Measurements from ENCODE around the gene DOCK11. TPM values are rescaled to one million over a fixed set of nuclear protein-coding genes. Genes with fewer than 3 reads are reported as not detected.

Gene DOCK11
- total RNA-seq, 6 experiments from 2014 or later = 1.1 to 4.4 (median 3.2) TPM

- Histone ChIP-seq H3K27me3 (no peaks in the 10 kb centered on the region), H3K4me3 (no peak overlapping the region), H3K4me1 (no peaks in the 10 kb centered on the region), H3K27ac (no peak overlapping the region), H3K9me3 (no peaks in the 10 kb centered on the region), H3K36me3 (no peaks in the 10 kb centered on the region)
- 83% methylated on average over 1 of the region's 2 CpGs for WGBS (ENCODE audit: insufficient coverage, low coverage, low lambda C conversion rate, missing lambda C conversion rate)
- TF ChIP-seq CTCF (IDR thresholded peaks at IDR 0.05) = no peak
- no peak for TF ChIP-seq POLR2A (IDR thresholded peaks at IDR 0.05)
- ATAC-seq (peak in 3 of 4 donors; percentile 33 to 50 (median 36)), DNase-seq (no peak)
- intact Hi-C loops (cut with DNase I) = no loop called here
These were observed 223.1 kb downstream of the DOCK11 start for GRCh38 chrX:118718737-118719136.

GRCh38 chrX:118720058-118720707 is 224.6 kb downstream of the DOCK11 start:
- no peak for DNase-seq
- peaks cover 0 to 8% (median 1%) of the 10 kb centered on the region in 4 donors for H3K4me1 ChIP-seq
- no peaks in the 10 kb centered on the region for H3K36me3 ChIP-seq
- H3K4me3 ChIP-seq = no peak overlapping the region
- no peak for ATAC-seq
- no peak for TF ChIP-seq POLR2A (IDR thresholded peaks at IDR 0.05)
- no peak for TF ChIP-seq CTCF (IDR thresholded peaks at IDR 0.05)
- intact Hi-C loops (cut with DNase I) = no loop called here
- WGBS (ENCODE audit: insufficient coverage, low coverage, low lambda C conversion rate, missing lambda C conversion rate) = 61% methylated on average over 3 of the region's 3 CpGs
- H3K9me3 ChIP-seq = no peaks in the 10 kb centered on the region
- no peak overlapping the region for H3K27ac ChIP-seq
- no peaks in the 10 kb centered on the region for H3K27me3 ChIP-seq

- H3K4me1 ChIP-seq = peaks cover 0 to 26% (median 7%) of the 10 kb centered on the region in 4 donors
- WGBS (ENCODE audit: insufficient coverage, low coverage, low lambda C conversion rate, missing lambda C conversion rate) = 72% methylated on average over 2 of the region's 3 CpGs
- no peak for DNase-seq
- no peak for ATAC-seq
- TF ChIP-seq POLR2A (IDR thresholded peaks at IDR 0.05) = no peak
- TF ChIP-seq CTCF (IDR thresholded peaks at IDR 0.05) = no peak
- H3K9me3 ChIP-seq = no peaks in the 10 kb centered on the region
- no peaks in the 10 kb centered on the region for H3K27me3 ChIP-seq
- H3K27ac ChIP-seq = no peak overlapping the region
- H3K36me3 ChIP-seq = no peaks in the 10 kb centered on the region
- no peak overlapping the region for H3K4me3 ChIP-seq
- intact Hi-C loops (cut with DNase I) = no loop called here
These were observed 227.8 kb downstream of the DOCK11 start for GRCh38 chrX:118723376-118723775.

GRCh38 chrX:118724365-118724764 is 228.8 kb downstream of the DOCK11 start:
- DNase-seq (no peak), ATAC-seq (no peak)
- no peaks in the 10 kb centered on the region for H3K36me3 ChIP-seq
- H3K4me1 ChIP-seq = peaks cover 0 to 26% (median 7%) of the 10 kb centered on the region in 4 donors
- WGBS (ENCODE audit: insufficient coverage, low coverage, low lambda C conversion rate, missing lambda C conversion rate) = 36% methylated on average over 4 of the region's 5 CpGs
- H3K4me3 ChIP-seq = no peak overlapping the region
- TF ChIP-seq CTCF (IDR thresholded peaks at IDR 0.05) = no peak
- TF ChIP-seq POLR2A (IDR thresholded peaks at IDR 0.05) = no peak
- intact Hi-C loops (cut with DNase I) = no loop called here
- H3K9me3 ChIP-seq = no peaks in the 10 kb centered on the region
- no peaks in the 10 kb centered on the region for H3K27me3 ChIP-seq
- H3K27ac ChIP-seq = no peak overlapping the region
